Body of pancreas (tissue), 4 donors: ENCODE measurements around the gene TARS1.

Experiments
- CTCF ChIP-seq, 7 experiments: fragments of 450-650 bp in 4 of 7; fragments of 200-600 bp in 3 of 7; sonication (generic) in 3 of 7; IDR thresholded peaks; one replicate each; pipeline ENCODE4 v1.5.1; 2016 to 2019; ENCODE audit warnings: antibody characterized with exemption in 7 of 7
- POLR2A ChIP-seq, 3 donors: fragments of 450-650 bp; IDR thresholded peaks; one replicate each; pipeline ENCODE4 v1.6.1; 2016; ENCODE audit warnings: antibody characterized with exemption in 3 of 3, mild to moderate bottlenecking in 2 of 3

- TF ChIP-seq POLR2A (IDR thresholded peaks at IDR 0.05) (no peak), CTCF (IDR thresholded peaks at IDR 0.05) (no peak)
These were observed 63.8 kb downstream of the TARS1 start for GRCh38 chr5:33504570-33504969.
